Neural progenitor cell (in vitro differentiated cells): Measurements from ENCODE around the gene SBK2.

Experiments
- CTCF ChIP-seq: fragments of 200-600 bp; sonication (generic); IDR thresholded peaks from 2 replicates; pipeline ENCODE4 v1.5.1; 2017; ENCODE audit warnings: antibody characterized with exemption, mild to moderate bottlenecking
- EZH2 ChIP-seq: fragments of 200-600 bp; sonication (generic); IDR thresholded peaks from 2 replicates; pipeline ENCODE4 v1.6.1; 2017; ENCODE audit warnings: antibody characterized with exemption, mild to moderate bottlenecking, moderate library complexity
- EZH2phosphoT487 ChIP-seq: fragments of 200-600 bp; sonication (generic); IDR thresholded peaks from 2 replicates; pipeline ENCODE4 v1.6.1; 2017; ENCODE audit warnings: antibody characterized with exemption

GRCh38 chr19:55566823-55567222, 29.9 kb upstream of the SBK2 start:
- TF ChIP-seq CTCF (no peak), EZH2 (no peak), EZH2phosphoT487 (no peak)
